Fibroblast of the aortic adventitia (primary cell): ENCODE data around the gene IGF2BP2. TPM values are rescaled to one million over a fixed set of nuclear protein-coding genes. Genes with fewer than 3 reads are reported as not detected.

Experiments used
- DNase-seq: peaks from one replicate; pipeline ENCODE4 v3.0.0-alpha.2; 2010; ENCODE audit warnings: low read depth
- H3K4me3 ChIP-seq: 2 replicates; pipeline ENCODE4 v1.5.1; 2011; ENCODE audit warnings: low read depth, mild to moderate bottlenecking, control low read depth, low read length, moderate library complexity
- total RNA-seq: library from RNA; depleted of rRNA; stranded (reverse); fragments of >200 nt; gene quantifications from 2 replicates; pipeline ENCODE4 v1.2.3, GENCODE V29; 2012; ENCODE audit warnings: low replicate concordance
- TF ChIP-seq, protein P1 (sequence below): IDR thresholded peaks from 2 replicates; pipeline ENCODE4 v1.5.1; 2011; ENCODE audit warnings: mild to moderate bottlenecking, low read length, control low read depth, inconsistent platforms; ENCODE audit not compliant: insufficient read depth

The IGF2BP2 gene
- 40.1 and 99.3 TPM in 2 replicates for total RNA-seq

DNA sequence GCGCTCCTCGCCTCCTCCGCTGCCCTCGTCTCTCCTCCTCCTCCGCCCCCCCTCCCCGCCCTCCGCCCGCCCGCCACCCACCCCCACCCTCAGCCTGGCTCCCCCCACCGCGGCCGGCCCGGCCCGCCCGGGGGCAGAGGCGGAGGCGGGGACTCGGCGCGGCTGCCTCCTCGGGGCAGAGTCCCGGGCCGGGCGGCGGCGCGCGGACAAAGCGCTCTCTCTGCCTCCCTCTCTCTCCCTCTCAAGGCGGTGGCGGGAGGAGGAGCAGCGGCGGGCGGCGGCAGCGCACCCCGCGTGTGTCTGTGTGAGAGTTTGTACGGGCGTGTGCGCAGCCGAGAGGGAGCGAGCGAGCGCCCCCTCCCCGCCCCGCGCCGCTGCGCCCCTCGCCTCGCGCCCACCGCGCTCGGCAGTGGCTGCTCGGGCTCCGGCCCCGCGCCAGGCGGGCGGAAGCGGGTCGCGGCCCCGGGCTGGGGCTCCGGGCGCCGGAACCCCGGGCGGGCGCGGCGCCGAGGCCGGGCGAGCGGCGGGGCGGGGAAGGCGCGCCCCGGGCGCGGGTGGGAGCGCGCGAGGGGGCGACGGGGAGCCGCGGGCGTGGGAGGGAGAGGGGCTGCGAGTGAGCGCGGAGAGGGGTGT, at the start of gene IGF2BP2:
IGF2BP2 (minus strand) TSS at position 37 of the 633 bp plus-strand sequence. CDS start 82 bp downstream, outside the sequence.
- peak; percentile 76 for DNase-seq
- H3K4me3 ChIP-seq = peak within 1 kb of the TSS; percentile 96
- TF ChIP-seq, protein P1, sequence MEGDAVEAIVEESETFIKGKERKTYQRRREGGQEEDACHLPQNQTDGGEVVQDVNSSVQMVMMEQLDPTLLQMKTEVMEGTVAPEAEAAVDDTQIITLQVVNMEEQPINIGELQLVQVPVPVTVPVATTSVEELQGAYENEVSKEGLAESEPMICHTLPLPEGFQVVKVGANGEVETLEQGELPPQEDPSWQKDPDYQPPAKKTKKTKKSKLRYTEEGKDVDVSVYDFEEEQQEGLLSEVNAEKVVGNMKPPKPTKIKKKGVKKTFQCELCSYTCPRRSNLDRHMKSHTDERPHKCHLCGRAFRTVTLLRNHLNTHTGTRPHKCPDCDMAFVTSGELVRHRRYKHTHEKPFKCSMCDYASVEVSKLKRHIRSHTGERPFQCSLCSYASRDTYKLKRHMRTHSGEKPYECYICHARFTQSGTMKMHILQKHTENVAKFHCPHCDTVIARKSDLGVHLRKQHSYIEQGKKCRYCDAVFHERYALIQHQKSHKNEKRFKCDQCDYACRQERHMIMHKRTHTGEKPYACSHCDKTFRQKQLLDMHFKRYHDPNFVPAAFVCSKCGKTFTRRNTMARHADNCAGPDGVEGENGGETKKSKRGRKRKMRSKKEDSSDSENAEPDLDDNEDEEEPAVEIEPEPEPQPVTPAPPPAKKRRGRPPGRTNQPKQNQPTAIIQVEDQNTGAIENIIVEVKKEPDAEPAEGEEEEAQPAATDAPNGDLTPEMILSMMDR = peak; percentile 27

GRCh38 chr3:185874119-185874518, 49.3 kb upstream of the IGF2BP2 start:
- DNase-seq = no peak
- TF ChIP-seq, protein P1 = no peak
- no peak overlapping the region for H3K4me3 ChIP-seq

DNA sequence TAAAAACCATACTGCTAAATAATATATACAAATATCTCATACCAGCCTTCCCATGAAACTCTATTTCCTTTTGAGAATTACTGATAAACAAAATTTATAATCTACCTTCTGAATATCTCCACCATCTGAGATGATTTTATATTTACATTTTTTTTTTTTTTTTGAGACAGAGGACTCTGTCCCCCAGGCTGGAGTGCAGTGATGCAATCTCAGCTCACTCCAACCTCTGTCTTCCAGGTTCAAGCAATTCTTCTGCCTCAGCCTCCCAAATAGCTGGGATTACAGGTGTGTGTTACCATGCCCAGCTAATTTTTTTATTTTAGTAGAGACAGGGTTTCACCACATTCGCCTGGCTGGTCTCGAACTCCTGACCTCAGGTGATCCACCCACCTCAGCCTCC, 42.8 kb upstream of the IGF2BP2 start:
- H3K4me3 ChIP-seq = no peak overlapping the region
- TF ChIP-seq, protein P1 = no peak
- DNase-seq = no peak

- no peak overlapping the region for H3K4me3 ChIP-seq
- no peak for DNase-seq
- TF ChIP-seq, protein P1 = no peak
Observed at GRCh38 chr3:185866995-185867394, 42.2 kb upstream of the IGF2BP2 start.

DNA sequence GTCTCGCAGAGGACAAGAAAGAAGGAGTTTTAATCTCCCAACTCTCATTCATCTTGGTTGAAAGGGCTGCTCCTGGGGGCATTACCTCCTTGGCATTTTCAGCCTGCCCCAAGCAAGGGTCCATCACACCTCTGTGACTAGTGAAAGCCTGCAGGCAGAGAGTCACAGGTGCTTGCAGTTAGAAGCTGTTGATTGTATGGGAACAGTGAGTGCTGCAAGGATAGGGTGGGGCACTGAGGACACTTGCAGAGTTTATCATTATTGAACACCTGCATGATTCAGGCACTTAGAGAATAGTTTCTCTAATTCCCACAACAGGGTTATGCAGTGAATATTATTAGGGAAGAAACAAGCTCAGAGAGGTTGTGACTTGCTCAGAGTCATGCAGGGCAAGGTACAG, 41.7 kb upstream of the IGF2BP2 start:
- TF ChIP-seq, protein P1 = no peak
- H3K4me3 ChIP-seq = no peak overlapping the region
- no peak for DNase-seq

GRCh38 chr3:185865247-185865646, 40.4 kb upstream of the IGF2BP2 start:
- H3K4me3 ChIP-seq = no peak overlapping the region
- TF ChIP-seq, protein P1 = no peak
- DNase-seq = no peak

DNA sequence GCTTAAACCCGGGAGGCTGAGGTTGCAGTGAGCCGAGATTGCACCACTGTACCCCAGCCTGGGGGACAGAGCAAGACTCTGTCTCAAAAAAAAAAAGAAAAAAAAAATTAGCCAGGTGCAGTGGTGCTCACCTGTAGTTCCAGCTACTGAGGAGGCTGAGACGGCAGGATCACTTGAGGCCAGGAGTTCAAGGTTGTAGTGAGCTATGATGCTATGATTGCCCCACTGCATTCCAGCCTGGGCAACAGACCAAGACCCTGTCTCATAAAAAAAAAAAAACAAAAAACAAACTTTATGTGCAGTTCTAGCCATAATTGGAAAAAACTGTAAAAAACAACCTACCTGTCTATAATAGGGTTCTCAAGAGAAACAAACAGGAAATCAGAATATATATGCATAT, 39.9 kb upstream of the IGF2BP2 start:
- no peak for DNase-seq
- TF ChIP-seq, protein P1 = no peak
- H3K4me3 ChIP-seq = no peak overlapping the region
